GM20000 (cell line): Measurements from ENCODE around the gene NAV3.
A peak's percentile ranks its signal among the peaks of the same experiment; 100 is the strongest.

Experiments used
- DNase-seq: peaks from one replicate; pipeline ENCODE4 v3.0.0; 2012; ENCODE audit warnings: low spot score
- TF ChIP-seq, protein P1 (sequence below): IDR thresholded peaks from 2 replicates; pipeline ENCODE4 v1.5.1; 2012; ENCODE audit warnings: mild to moderate bottlenecking, control low read depth; ENCODE audit errors: extremely low read depth, missing control alignments

Gene NAV3

DNA sequence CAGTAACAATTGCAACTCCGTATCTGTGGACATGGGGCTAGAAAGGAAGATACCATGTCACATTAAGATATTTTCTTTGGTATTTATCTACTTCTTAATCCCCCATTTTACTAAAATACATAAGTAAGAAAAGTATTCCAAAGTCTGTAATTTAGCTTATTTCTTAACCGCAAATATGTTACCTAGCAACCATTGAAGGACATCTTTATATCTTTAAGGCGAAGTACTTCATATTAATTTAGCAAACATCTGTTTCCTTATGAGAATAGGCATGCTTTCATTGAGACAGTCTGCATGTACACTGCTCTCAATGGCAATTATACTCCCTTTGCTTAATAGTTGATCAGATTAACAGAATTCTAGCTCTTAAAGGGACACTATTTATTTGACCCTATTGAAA, 88.8 kb downstream of the NAV3 start:
- TF ChIP-seq, protein P1, sequence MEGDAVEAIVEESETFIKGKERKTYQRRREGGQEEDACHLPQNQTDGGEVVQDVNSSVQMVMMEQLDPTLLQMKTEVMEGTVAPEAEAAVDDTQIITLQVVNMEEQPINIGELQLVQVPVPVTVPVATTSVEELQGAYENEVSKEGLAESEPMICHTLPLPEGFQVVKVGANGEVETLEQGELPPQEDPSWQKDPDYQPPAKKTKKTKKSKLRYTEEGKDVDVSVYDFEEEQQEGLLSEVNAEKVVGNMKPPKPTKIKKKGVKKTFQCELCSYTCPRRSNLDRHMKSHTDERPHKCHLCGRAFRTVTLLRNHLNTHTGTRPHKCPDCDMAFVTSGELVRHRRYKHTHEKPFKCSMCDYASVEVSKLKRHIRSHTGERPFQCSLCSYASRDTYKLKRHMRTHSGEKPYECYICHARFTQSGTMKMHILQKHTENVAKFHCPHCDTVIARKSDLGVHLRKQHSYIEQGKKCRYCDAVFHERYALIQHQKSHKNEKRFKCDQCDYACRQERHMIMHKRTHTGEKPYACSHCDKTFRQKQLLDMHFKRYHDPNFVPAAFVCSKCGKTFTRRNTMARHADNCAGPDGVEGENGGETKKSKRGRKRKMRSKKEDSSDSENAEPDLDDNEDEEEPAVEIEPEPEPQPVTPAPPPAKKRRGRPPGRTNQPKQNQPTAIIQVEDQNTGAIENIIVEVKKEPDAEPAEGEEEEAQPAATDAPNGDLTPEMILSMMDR: no peak
- DNase-seq: no peak

DNA sequence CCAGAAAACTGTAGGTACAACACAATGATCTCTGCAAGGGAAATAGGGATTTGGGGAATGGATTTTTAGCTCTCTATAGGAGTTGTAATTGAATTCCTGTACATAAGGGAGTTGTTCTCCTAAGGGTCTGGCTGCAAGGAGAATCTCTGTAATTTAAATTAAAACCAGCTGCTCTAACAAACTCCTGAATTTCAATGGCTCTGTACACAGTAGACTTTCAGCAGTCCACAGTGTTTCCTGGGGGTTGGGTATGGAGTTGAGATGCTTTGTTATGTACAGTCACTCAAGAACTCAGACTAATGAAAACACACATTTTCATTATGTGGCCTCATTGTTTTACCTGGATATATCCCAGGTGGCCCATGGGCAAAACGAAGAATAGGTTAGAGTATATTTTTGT, 93.2 kb downstream of the NAV3 start:
- TF ChIP-seq, protein P1: no peak
- no peak for DNase-seq

DNA sequence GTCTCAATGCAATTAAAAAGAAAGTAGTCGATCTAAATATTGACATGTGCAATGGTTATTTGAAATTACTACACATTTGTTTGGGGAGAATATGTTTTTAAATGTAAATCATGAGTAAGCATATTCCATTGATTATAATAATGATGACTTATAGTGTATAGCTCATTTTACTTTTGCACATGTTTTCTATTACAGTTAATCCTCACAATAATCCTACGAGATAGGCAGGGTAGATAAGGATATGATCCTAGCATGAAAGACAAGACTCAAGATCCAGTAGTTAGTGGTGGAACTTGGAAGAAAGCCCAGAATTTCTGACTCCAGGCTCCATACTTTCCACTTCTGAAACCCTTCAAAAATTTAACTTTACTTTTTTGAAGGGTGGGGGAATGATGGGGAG, 94.0 kb downstream of the NAV3 start:
- TF ChIP-seq, protein P1: no peak
- no peak for DNase-seq

DNA sequence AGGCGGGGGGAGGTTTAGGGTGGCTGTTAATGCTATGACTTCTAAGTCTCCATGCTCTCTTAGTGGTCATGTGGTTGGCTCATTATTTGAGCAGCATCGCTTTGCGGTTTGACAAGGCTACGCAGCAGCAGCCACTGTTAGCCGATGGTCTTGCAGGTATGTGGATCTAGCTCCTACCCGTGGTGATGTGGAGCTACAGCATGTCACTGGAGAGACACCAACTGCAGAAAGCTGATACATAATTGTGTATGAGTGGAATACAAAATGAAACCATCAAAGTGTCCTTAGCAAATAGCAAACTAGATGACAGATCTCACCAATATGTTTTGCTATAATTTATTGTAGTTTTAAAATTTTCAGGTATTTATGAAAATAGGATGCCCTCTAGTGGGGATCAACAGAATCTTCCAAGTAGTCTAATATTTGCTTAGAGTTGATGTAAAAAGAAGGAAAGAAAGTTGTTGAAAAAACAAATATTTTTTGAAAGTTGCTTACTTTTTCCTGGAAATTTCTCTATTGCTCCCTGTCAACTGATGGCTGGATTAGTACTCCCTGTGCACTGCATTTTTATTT, 94.9 kb downstream of the NAV3 start:
- DNase-seq: peak; percentile 40

DNA sequence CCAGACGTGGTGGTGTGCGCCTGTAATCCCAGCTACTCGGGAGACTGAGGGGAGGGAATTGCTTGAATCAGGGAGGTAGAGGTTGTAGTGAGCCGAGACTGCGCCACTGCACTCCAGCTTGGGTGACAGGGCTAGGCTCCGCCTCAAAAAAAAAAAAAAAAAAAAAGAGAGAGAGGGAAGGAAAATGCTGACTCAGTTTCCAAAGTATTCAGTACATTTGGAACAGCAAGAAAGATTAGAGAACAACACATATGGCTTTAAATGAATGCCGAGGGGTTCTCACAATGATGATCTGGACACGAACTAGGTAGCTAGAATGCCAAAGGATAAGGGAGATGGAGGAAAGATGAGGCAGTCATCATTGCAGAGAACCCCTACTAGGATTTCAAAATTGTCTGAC, 97.4 kb downstream of the NAV3 start:
- TF ChIP-seq, protein P1: no peak
- no peak for DNase-seq

More for the DNA sequence above, 94.9 kb downstream of the NAV3 start:
- TF ChIP-seq, protein P1: peak; percentile 81

DNA sequence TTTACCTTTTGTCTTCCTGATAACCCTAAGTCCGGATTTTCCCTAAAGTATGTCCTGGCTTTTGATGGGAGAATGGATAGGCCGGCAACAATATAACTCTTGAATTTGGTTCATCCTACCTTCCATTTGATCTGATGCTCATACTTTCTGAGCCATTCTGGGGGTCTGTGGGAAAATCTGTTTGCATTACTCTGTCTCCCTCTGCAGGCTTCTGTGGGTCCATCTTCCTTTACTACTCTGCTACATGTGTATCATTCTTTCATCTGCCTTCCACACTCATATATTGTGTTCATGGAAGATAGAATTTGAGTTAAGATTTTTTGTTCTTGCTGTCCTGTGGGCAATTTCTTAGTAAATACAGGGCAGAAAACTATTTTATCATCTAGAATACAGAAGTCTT, 101.5 kb downstream of the NAV3 start:
- DNase-seq: no peak
- TF ChIP-seq, protein P1: no peak

DNA sequence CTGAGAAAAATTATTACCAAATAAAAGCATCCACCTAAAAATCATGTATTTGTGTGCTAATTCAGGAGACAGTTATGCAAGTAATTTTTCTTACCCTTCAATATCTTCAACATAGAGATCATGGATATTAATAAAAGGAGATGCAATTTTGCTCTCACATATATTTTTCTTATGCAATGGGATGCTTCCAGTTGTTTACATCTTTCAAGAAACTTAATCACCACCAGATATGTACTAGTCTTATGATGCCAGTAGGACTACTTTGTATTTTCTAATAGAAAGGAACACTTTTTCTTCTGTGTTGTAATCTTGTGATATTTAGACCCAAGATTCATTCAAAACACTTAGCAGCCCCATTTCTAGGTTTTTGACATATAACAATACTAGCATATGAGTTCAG, 107.6 kb downstream of the NAV3 start:
- DNase-seq: no peak
- TF ChIP-seq, protein P1: no peak
